GM12878 (cell line): ENCODE results near the gene GPC5. TPM values are rescaled to one million over a fixed set of nuclear protein-coding genes. Genes with fewer than 3 reads are reported as not detected.

Experiments used
- ATAC-seq: fragments of 200-7000 bp; cut with Tn5 transposase; 3 replicates; pipeline ENCODE4 v1.9.1; 2020; ENCODE audit warnings: mild to moderate bottlenecking, moderate library complexity
- BruUV-seq: library from RNA; stranded (reverse); fragments of 400-500 nt; replicated peaks from 2 replicates; lab custom pipeline; 2021; lab: Mats Ljungman, UMichigan
- CTCF ChIA-PET: fragments of 300-600 bp; sonication (Branson Sonifier 250); formaldehyde crosslinking; extraction: SDS; loops from one replicate; lab custom pipeline; 2021; ENCODE audit warnings: inconsistent platforms; lab: Yijun Ruan, JAX
- POLR2A ChIA-PET: fragments of 350-600 bp; formaldehyde crosslinking; extraction: SDS; loops from one replicate; lab custom pipeline; 2021; ENCODE audit warnings: inconsistent platforms; lab: Charles Lee
- RAD21 ChIA-PET: fragments of 300-600 bp; sonication (Branson Sonifier 250); formaldehyde crosslinking; loops from one replicate; lab custom pipeline; 2023; ENCODE audit warnings: antibody characterized with exemption; ENCODE audit not compliant: unreplicated experiment; lab: Charles Lee
- SMC1A ChIA-PET: fragments of 300-600 bp; sonication (Branson Sonifier 250); formaldehyde crosslinking; loops from one replicate; lab custom pipeline; 2023; ENCODE audit not compliant: unreplicated experiment, uncharacterized antibody; lab: Charles Lee
- DNase-seq: peaks from one replicate; pipeline ENCODE4 v3.0.0-alpha.2; 2011; ENCODE audit warnings: low read depth, low spot score
- FAIRE-seq: peaks from 3 replicates; lab custom pipeline; 2011; peaks lifted over from hg19 to GRCh38; lab: Jason Lieb, UNC
- H2AFZ ChIP-seq: 2 replicates; pipeline ENCODE4 v1.6.0; 2011; ENCODE audit warnings: low read depth, low read length, control low read depth; ENCODE audit not compliant: control insufficient read depth
- H3K27ac ChIP-seq: 2 replicates; pipeline ENCODE4 v1.5.1; 2011; ENCODE audit warnings: control low read depth; ENCODE audit not compliant: control insufficient read depth, insufficient read depth
- H3K27me3 ChIP-seq, 2 experiments: replicated peaks in 1 of 2; 2 replicates each; pipeline versions ENCODE4 v1.6.0 to v1.6.1; 2011; ENCODE audit warnings: low read length in 1 of 2; ENCODE audit not compliant: control insufficient read depth in 2 of 2, insufficient read depth in 2 of 2
- H3K36me3 ChIP-seq, 2 experiments: 2 replicates each; pipeline ENCODE4 v1.5.1; 2011; ENCODE audit warnings: low read length in 1 of 2; ENCODE audit not compliant: control insufficient read depth in 2 of 2, insufficient read depth in 2 of 2
- H3K4me1 ChIP-seq: 2 replicates; pipeline ENCODE4 v1.6.1; 2011; ENCODE audit warnings: mild to moderate bottlenecking, low read length, moderate library complexity, mixed read lengths; ENCODE audit not compliant: control insufficient read depth, insufficient read depth
- H3K4me2 ChIP-seq: 2 replicates; pipeline ENCODE4 v1.6.0; 2011; ENCODE audit warnings: control low read depth; ENCODE audit not compliant: control insufficient read depth, insufficient read depth
- H3K4me3 ChIP-seq: fragments of 200-600 bp; sonication (generic); 2 replicates; pipeline ENCODE4 v1.5.1; 2016
- H3K79me2 ChIP-seq: 2 replicates; pipeline ENCODE4 v1.6.0; 2011; ENCODE audit warnings: low read length; ENCODE audit not compliant: control insufficient read depth, insufficient read depth
- H3K9ac ChIP-seq: 2 replicates; pipeline ENCODE4 v1.8.0; 2011; ENCODE audit warnings: low read length, control low read depth, mixed read lengths; ENCODE audit not compliant: control insufficient read depth, insufficient read depth
- H3K9me3 ChIP-seq: replicated peaks from 3 replicates; pipeline ENCODE4 v1.5.1; 2011; ENCODE audit warnings: mild to moderate bottlenecking, low read length; ENCODE audit not compliant: control insufficient read depth, insufficient read depth
- H4K20me1 ChIP-seq: 2 replicates; pipeline ENCODE4 v1.6.0; 2011; ENCODE audit not compliant: control insufficient read depth, insufficient read depth
- BCL11A ChIP-seq: IDR thresholded peaks from 2 replicates; pipeline ENCODE4 v1.6.1; 2011; ENCODE audit warnings: low read depth, low read length
- CBFB ChIP-seq: IDR thresholded peaks from 2 replicates; pipeline ENCODE4 v1.6.1; 2016; ENCODE audit warnings: antibody characterized with exemption, low read depth
- CHD1 ChIP-seq: IDR thresholded peaks from 2 replicates; pipeline ENCODE4 v1.6.1; 2012; ENCODE audit warnings: low read depth, low read length, improper control_type of control experiment
- CHD2 ChIP-seq: IDR thresholded peaks from 2 replicates; pipeline ENCODE4 v1.6.1; 2011; ENCODE audit warnings: low read depth, low read length, improper control_type of control experiment, borderline replicate concordance
- ETV6 ChIP-seq, 2 experiments: fragments of 450-650 bp in 1 of 2; IDR thresholded peaks in 1 of 2; conservative IDR thresholded peaks in 1 of 2; 2 replicates each; pipeline ENCODE4 v1.6.1; 2014; ENCODE audit warnings: antibody characterized with exemption in 1 of 2, borderline replicate concordance in 1 of 2, low read depth in 1 of 2, mild to moderate bottlenecking in 1 of 2, moderate library complexity in 1 of 2
- FOXM1 ChIP-seq: IDR thresholded peaks from 2 replicates; pipeline ENCODE4 v1.6.1; 2012; ENCODE audit warnings: low read depth, mild to moderate bottlenecking, inconsistent platforms, low read length, moderate library complexity
- HDAC2 ChIP-seq: fragments of 200-600 bp; sonication (generic); IDR thresholded peaks from 2 replicates; pipeline ENCODE4 v1.6.1; 2017
- MAX ChIP-seq: IDR thresholded peaks from 2 replicates; pipeline ENCODE4 v1.6.1; 2012; ENCODE audit warnings: low read depth, low read length, improper control_type of control experiment
- MYB ChIP-seq: fragments of 150-350 bp; IDR thresholded peaks from 2 replicates; pipeline ENCODE4 v1.6.1; 2014; ENCODE audit warnings: mild to moderate bottlenecking, low read depth, low read length, borderline replicate concordance
- NBN ChIP-seq: fragments of 450-650 bp; IDR thresholded peaks from 2 replicates; pipeline ENCODE4 v1.6.1; 2016
- NFYB ChIP-seq: IDR thresholded peaks from 2 replicates; pipeline ENCODE4 v1.6.1; 2011; ENCODE audit warnings: low read depth, mild to moderate bottlenecking, low read length, improper control_type of control experiment, moderate library complexity; ENCODE audit not compliant: insufficient read depth
- PAX8 ChIP-seq: fragments of 450-650 bp; IDR thresholded peaks from 2 replicates; pipeline ENCODE4 v1.6.1; 2017; ENCODE audit warnings: mild to moderate bottlenecking, moderate library complexity
- POLR2A ChIP-seq: IDR thresholded peaks from 2 replicates; pipeline ENCODE4 v1.6.1; 2011; ENCODE audit warnings: low read depth, mild to moderate bottlenecking, low read length
- RELA ChIP-seq: fragments of 450-650 bp; IDR thresholded peaks from 2 replicates; pipeline ENCODE4 v1.8.0; 2014; ENCODE audit warnings: borderline replicate concordance; ENCODE audit not compliant: partially characterized antibody
- STAT3 ChIP-seq: IDR thresholded peaks from 2 replicates; pipeline ENCODE4 v1.6.1; 2011; ENCODE audit warnings: low read depth, low read length, improper control_type of control experiment
- YBX1 ChIP-seq: fragments of 450-650 bp; IDR thresholded peaks from 2 replicates; pipeline ENCODE4 v1.6.1; 2016; ENCODE audit warnings: antibody characterized with exemption
- ZBTB33 ChIP-seq: fragments of 450-650 bp; IDR thresholded peaks from 2 replicates; pipeline ENCODE4 v1.6.1; 2017; ENCODE audit warnings: mild to moderate bottlenecking
- WGBS: methylation state at CpG from one replicate; pipeline ENCODE4 v1.1.6; 2016; ENCODE audit warnings: low lambda C conversion rate; ENCODE audit not compliant: insufficient replicate concordance, insufficient coverage; ENCODE audit errors: missing lambda C conversion rate; 5-methylcytosine and 5-hydroxymethylcytosine counted together
- in situ Hi-C: fragments of 300-500 bp; cut with MboI; formaldehyde crosslinking; loops from 9 replicates; pipeline ENCODE4 v1.14.3; 2018; ENCODE audit warnings: mixed read lengths
- intact Hi-C: fragments of 100-400 bp; cut with micrococcal nuclease; formaldehyde crosslinking; loops from one replicate; pipeline ENCODE4 v1.14.2; 2022; ENCODE audit not compliant: unreplicated experiment
- polyA plus RNA-seq, 11 experiments: library from polyadenylated mRNA; depleted of rRNA in 4 of 11; unstranded in 6 of 11; stranded (reverse) in 5 of 11; fragments of >200 nt; fragmentation: Nextera tagmentation in 4 of 11; fragmentation: Illumina TruSeq in 1 of 11; extraction: Ambion mirVana in 4 of 11; extraction: Trizol in 1 of 11; gene quantifications; 1 replicate in 1 of 11; 2 replicates in 10 of 11; pipeline versions ENCODE4 v1.2.1 to v1.2.3, GENCODE V29; 2011 to 2016; ENCODE audit warnings: inconsistent platforms in 2 of 11, missing spikeins in 2 of 11, low read depth in 1 of 11
- total RNA-seq, 4 experiments: library from RNA; depleted of rRNA in 3 of 4; stranded (reverse); fragments of >200 nt in 3 of 4; fragmentation: Illumina TruSeq in 1 of 4; extraction: Trizol in 1 of 4; gene quantifications; 2 replicates each; pipeline versions ENCODE4 v1.2.1 to v1.2.3, GENCODE V29; 2013 to 2021
- TF ChIP-seq, protein P1 (sequence below): fragments of 450-650 bp; formaldehyde crosslinking; IDR thresholded peaks from 2 replicates; pipeline ENCODE4 v1.4.0; 2022; ENCODE audit warnings: mild to moderate bottlenecking, moderate library complexity

GPC5 gene
- total and polyA plus RNA-seq, 10 of the 15 experiments (the other 5 are each of a cell fraction or from before 2014, with no cell fraction given), result 0.05 to 0.87 (median 0.44) TPM; not detected in 1

- TF ChIP-seq STAT3 (no peak), POLR2A (no peak), NFYB (no peak), ETV6 (conservative IDR thresholded peaks at IDR 0.05 in 1 of 2, IDR thresholded peaks at IDR 0.05 in 1 of 2; ENCODE audit: borderline replicate concordance in 1 of 2, low read depth in 1 of 2) (no peak), YBX1 (no peak), HDAC2 (no peak), CHD1 (no peak), MYB (no peak), ZBTB33 (no peak), CHD2 (no peak), NBN (no peak), PAX8 (no peak), FOXM1 (no peak), MAX (no peak), RELA (no peak), CBFB (no peak), BCL11A (no peak)
- TF ChIP-seq, protein P1, sequence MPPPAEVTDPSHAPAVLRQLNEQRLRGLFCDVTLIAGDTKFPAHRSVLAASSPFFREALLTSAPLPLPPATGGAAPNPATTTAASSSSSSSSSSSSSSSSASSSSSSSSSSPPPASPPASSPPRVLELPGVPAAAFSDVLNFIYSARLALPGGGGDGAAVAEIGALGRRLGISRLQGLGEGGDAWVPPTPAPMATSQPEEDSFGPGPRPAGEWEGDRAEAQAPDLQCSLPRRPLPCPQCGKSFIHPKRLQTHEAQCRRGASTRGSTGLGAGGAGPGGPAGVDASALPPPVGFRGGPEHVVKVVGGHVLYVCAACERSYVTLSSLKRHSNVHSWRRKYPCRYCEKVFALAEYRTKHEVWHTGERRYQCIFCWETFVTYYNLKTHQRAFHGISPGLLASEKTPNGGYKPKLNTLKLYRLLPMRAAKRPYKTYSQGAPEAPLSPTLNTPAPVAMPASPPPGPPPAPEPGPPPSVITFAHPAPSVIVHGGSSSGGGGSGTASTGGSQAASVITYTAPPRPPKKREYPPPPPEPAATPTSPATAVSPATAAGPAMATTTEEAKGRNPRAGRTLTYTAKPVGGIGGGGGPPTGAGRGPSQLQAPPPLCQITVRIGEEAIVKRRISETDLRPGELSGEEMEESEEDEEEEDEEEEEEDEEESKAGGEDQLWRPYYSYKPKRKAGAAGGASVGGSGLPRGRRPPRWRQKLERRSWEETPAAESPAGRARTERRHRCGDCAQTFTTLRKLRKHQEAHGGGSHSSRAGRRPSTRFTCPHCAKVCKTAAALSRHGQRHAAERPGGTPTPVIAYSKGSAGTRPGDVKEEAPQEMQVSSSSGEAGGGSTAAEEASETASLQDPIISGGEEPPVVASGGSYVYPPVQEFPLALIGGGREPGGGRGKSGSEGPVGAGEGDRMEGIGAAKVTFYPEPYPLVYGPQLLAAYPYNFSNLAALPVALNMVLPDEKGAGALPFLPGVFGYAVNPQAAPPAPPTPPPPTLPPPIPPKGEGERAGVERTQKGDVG (CRISPR knock-in tag), result no peak
- H2AFZ ChIP-seq, result no peak overlapping the region
- POLR2A ChIA-PET, result no interaction called here
- DNase-seq (no peak), ATAC-seq (no peak), FAIRE-seq (no peak)
- intact Hi-C loops (no loop called here), in situ Hi-C loops (no loop called here)
- H3K4me1 ChIP-seq, result no peaks in the 10 kb centered on the region
- no peak overlapping the region for H3K4me2 ChIP-seq
- no peaks in the 10 kb centered on the region for H3K36me3 ChIP-seq
- BruUV-seq, result no TSS peak
- H3K9me3 ChIP-seq, result no peaks in the 10 kb centered on the region
- RAD21 ChIA-PET, result no interaction called here
- H3K79me2 ChIP-seq, result no peaks in the 10 kb centered on the region
- SMC1A ChIA-PET, result no interaction called here
- no peaks in the 10 kb centered on the region for H4K20me1 ChIP-seq
- H3K27ac ChIP-seq, result no peak overlapping the region
- no peak overlapping the region for H3K4me3 ChIP-seq
- H3K27me3 ChIP-seq, result no peaks in the 10 kb centered on the region
- CTCF ChIA-PET, result interaction anchor here (1.0 kb wide), 1 partner anchor 10 kb away, joined by 4 read pairs; no protein-coding TSS in a partner anchor
- 39% methylated on average over 7 of the region's 7 CpGs for WGBS
- H3K9ac ChIP-seq, result no peak overlapping the region
Observed at GRCh38 chr13:92656648-92657047, 1258.2 kb downstream of the GPC5 start.
